ENCODE measurements around the gene PEX19.

DNA sequence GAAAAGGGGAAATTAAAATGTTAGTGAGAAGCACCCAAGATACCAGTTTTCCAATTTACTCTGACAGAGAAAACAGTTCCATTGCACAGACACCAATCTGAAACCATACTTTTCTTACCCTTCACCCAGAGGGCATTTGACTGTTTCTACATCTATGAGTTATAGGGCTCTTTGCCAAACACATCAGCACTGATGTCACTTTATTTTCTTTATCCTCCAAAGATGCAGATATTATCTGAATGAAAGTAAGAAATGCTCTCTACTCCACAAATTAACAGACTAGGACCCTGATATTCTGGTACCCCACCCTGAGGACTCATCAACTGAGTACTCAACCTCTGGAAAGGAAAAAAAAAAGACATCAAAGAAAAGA, 24.2 kb upstream of the PEX19 start:
- no peak for TF ChIP-seq CTCF (IDR thresholded peaks at IDR 0.05; ENCODE audit: low read length)
- TF ChIP-seq EZH2 (IDR thresholded peaks at IDR 0.05; ENCODE audit: borderline replicate concordance, low read length) = no peak

Data from OCI-LY1 (cell line).